Umbilical cord (tissue), 2 donors: ENCODE measurements around the gene RAP1A. TPM values are rescaled to one million over a fixed set of nuclear protein-coding genes. Genes with fewer than 3 reads are reported as not detected.

Experiments used
- DNase-seq: peaks from one replicate; pipeline ENCODE4 v3.0.0-alpha.2; 2015; ENCODE audit warnings: low spot score
- total RNA-seq: library from RNA; depleted of rRNA; stranded (reverse); fragments of >200 nt; gene quantifications from one replicate; pipeline ENCODE4 v1.2.3, GENCODE V29; 2014; ENCODE audit warnings: low replicate concordance; ENCODE audit not compliant: insufficient read depth

RAP1A gene
- total RNA-seq, 1 donor from 2014 or later: 69.6 TPM

DNA sequence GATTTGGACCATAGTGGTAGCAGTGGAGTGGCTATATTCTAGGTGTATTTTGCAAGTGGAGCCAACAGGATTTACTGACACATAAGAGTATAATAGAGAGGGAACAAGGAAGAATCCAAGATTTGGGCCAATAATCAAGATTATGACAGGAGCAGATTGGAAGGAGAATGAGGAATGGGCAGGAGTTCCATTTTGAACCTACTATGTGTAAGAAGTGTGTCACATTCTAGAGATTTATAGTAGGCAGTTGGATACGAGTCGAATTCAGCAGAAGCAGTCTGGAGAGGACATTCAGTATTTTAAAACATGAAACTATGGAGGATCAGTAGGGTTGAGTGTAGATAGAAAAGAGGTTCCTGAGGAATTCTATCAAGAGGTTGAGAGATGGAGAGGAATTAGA lies 97.9 kb downstream of the RAP1A start:
- DNase-seq: no peak

- DNase-seq: no peak
These were observed 99.5 kb downstream of the RAP1A start for GRCh38 chr1:111719135-111719534.

GRCh38 chr1:111719674-111720132 lies 100.1 kb downstream of the RAP1A start:
- peak; percentile 25 for DNase-seq

DNA sequence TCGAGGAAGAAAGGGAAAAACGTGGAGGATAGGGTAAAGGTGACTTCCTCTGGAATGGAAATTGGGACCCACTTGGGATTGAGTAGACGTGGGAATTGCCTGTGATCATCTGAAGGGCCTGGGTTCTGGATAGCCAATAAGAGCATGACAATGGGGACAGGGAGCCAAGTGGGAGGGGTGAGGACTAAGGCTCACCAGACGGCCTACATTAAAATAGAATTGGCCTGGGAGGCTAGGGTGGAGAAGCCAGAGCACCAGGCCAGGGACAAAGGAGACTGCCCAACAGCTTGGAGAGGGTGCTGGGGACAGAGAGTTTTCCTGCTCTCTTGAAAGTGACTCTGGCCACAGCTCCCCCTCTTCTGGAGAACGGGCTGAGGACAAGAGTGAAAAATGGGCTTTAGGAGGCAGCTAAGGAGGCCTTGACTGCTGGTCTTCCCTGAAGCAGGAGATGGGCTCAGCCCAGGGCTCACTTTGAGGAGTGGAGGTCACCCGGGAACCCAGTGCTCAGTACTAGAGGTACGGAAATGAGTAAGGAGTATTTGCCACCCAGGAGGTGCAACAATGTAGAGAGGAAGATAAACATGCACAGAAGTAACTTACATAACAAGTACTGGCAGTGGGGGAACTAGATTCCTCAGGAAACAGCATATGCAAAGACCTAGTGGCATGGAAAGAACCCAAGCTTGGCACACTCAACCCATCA lies 100.8 kb downstream of the RAP1A start:
- DNase-seq: no peak

DNA sequence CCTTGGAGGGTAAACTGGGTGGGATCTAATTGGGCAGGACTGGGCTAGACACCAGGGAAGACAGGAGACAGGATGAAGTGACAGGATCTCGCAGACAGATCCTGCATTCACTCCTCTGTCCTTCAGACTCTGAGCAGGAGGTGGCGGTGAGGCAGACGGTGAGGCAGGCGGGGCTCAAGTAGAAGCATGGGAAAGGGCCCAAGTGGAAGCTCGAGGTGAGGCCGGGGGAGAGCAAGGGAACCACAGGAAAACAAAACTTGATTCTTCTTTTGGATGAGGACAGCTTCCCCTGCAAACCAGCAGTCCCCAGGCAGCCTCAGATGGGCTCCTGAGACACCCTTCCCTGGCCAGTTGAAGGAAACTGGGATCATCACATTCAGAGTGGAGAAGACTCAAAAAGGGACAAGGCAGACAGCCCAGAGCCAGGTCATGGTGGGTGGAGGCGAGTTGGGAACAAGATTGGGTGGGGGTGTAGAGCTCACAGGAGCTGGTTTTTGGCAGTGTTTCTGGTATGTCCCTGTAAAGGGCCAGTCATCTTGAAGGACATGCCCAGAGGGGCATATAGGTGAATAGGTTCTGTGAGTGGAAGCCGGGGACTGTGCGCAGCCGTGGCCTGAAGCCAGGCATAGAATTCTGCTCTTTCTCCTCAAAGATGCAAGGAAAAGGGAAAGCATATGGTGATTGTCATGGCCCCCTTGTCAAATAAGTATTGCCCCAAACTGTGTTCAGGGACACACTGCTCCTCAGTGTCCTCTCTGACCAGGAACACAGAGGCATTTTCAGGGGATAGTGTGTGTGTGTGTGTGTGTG lies 101.6 kb downstream of the RAP1A start:
- no peak for DNase-seq

DNA sequence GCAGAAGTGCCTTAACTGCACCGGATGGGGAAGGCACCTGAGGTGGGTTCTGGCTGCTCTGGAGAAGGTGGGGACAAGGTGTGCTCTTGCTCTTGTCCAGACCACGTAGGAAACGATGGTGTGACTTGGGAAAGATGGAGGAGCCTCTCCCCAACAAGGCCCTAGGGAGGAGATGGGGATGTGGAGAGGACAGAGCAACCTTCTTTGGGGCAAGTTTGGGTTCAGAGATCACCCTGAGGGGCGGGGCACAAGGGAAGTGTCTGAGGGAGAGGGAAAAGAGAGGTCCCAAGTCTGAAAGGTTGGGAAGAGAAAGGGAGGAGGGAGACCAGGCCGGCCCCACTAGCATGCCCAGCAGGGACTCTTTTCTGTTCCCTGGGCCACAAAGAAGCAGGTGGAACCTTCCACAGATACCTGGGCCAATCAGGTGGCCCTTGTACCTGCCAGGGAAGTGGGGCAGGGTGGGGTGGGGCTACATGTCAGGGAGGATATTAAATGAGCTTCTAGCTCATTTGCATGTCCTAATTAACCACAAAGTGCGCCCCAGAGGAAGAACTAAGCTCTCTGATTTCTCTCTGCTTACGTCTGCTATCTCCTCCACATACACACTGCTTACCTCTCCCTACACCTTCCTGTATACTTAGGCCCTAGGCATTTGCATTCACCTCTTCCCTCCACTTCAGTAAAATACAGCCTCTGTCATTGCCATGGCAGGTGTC lies 103.7 kb downstream of the RAP1A start:
- no peak for DNase-seq

DNA sequence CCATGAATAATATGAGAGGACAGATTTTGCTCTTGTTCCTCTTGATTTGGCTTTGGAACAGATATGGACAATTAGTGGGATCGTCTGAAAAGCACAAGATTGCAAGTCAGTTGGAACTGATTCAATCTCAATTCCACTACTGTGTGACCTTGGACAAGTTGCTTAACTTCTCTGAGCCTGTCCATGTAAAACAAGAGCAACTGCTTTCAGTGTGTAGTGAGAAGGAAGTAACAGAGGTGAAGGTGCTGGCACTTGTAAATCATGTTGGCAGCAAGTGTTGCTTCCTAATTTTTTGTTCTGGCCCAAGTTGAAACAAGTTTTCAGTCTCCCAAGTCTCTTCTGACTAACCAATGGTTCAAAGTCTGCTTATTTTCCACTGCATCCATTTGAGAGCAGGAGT lies 104.3 kb downstream of the RAP1A start:
- DNase-seq: no peak

- peak; percentile 46 for DNase-seq
These were observed 105.6 kb downstream of the RAP1A start for GRCh38 chr1:111725192-111725591.

DNA sequence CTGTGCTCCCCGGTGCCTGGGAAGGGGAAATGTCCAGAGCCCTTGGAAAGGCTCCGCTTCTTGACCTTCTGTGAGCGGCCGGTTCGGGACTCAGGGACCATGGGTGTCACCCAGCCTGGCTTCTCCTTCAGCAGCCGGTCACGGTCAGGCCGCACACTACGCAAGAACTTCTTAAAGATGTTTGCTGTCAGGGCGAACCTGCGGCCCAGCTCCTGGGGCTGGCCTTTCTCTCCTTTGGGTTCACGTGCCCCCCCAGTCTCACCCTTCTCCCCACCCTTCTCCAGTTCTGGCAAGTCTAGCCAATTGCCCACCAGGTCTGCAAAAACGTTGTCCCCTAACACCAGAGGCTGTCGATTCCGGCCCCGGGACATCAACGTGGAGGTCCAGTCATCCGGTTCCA lies 107.5 kb downstream of the RAP1A start:
- DNase-seq: no peak

DNA sequence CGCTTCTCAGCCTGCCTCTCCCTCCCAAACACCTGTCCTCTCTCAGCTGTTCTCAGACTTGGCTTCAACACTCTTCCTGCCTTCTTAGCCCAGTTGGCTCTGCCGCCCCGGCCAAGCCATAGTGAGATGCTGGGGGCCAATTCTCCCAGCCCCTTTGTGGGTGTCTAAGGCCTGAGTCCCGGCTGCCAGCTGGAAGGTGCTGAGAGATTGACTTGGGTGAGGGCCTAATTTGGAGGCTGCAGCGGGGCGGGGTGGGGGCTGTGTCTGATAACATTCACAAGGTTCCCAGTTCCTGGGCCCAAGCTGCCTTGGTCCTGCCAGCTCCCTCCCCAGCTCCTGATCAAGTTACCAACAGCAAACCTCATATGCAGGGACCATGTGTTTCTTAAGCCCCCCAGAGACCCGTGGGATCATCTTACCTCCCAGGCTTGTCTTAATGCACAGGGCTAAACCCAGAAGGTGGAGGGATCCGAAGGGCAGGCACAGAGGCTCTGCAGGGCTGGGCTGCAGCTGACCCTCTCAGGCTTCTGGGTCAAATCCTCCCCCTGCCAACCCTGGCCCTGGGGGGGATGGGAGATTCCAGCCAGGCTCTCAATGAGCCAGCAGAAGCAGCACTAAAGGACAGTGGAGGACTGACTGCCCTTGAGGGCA lies 109.8 kb downstream of the RAP1A start:
- DNase-seq: no peak

DNA sequence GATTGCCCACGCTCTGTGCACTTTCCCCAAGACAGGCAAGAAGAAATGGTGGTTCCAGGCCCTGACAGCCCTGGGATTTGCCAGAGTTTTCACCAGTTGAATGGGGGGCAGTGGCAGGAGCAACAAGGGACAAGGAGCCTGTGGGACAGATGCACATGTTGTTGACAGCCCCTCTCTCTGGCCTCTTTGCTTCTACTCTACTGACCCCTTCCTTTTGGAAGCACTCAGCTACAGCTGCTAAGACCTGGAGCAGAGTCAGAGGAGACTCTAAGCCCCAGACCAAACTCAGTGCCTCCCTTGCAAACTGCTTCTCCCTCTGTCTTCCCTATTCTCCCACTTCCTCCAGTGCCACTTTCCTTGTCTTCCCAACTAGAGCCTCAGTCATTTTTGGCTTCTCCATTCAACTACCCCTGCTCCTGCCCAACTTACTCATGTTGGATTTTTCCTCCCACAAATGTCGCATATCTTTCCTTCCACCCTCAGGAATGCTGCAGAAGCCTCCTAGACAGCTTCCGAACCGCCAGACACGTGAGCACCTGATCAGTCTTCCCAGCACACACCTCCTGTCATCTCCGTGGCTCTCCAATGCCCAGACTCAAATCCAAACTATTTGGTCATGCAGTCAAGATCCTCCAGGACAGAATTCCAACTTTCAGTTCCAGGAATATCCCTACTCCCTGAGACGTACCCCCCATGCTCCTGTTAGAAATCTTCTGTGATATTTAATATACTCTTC lies 110.5 kb downstream of the RAP1A start:
- no peak for DNase-seq

- DNase-seq: no peak
These were observed 111.1 kb downstream of the RAP1A start for GRCh38 chr1:111730706-111731105.

- DNase-seq: no peak
These were observed 112.4 kb downstream of the RAP1A start for GRCh38 chr1:111731956-111732355.

DNA sequence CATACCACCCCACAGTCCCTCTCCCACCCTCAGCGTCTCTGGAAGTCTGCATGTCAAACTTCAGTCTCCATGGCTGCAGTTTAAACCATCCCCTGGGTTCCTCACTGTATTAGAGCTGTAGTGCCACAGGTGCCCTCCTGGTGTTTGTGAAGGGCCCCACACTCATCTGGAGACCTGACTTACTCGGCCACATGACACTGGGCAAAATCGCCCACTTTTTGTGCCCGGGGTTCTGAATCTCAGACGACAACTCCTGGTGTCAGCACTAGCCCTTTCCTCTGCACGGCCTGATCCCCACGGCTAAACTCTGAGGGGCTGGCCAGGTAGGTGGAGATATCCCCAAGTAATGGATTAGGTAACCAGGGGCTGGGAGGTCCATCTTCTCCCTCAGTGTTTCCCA lies 113.1 kb downstream of the RAP1A start:
- no peak for DNase-seq

- peak; percentile 62 for DNase-seq
These were observed 113.8 kb downstream of the RAP1A start for GRCh38 chr1:111733183-111733991.

DNA sequence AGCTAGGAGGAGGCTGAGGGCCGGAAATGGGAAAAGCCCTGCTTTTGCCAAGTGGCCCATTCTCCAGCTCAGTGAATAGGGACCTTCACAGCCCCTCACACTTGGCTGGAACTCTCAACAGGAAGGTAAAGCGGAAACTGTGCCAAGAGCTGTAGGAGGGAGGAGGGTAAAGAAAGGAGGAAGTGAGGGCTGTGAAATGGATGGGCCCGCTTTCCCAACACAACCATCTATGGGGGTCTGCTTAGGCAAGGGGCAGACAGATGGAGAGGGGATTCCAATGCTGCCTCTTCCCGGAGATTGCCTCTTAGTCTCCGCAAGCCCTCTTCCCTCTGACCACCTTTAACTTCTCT lies 114.4 kb downstream of the RAP1A start:
- no peak for DNase-seq

DNA sequence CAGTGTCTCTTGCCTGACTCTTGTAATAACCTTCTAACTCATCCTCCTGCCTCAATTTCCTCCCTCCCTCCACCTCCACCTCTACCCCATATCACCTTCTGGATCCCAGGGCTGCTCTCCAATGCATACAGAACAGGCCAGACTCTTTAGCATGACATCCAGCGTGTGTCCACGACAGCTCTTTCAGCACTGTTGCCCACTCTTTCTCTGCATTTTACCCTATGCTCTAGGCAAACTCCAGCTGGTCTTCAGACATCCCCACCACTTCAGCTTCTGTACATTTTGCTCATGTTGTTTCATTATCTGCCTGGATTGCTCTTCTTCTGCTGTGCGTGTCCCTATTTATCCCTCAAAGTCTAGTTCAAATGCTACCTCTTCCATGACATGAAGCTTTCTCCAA lies 114.8 kb downstream of the RAP1A start:
- DNase-seq: no peak

DNA sequence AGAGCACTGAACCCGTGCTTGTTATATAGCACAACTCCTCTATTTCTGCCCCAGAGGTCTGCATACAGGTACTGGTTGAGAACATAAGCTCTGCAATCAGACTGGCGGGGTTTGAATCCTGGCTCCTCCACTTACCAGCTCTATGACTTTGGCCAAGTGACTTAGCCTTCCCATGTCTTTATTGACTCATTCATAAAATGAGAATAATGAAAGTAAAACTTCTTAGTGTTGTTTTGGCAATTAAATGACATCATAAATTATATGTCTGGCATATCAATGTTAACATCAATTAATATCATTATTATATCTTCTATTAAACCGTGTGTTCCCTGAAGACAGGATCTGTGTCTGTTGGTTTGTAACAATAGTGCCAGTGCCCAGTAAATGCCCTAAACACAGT lies 115.3 kb downstream of the RAP1A start:
- no peak for DNase-seq

DNA sequence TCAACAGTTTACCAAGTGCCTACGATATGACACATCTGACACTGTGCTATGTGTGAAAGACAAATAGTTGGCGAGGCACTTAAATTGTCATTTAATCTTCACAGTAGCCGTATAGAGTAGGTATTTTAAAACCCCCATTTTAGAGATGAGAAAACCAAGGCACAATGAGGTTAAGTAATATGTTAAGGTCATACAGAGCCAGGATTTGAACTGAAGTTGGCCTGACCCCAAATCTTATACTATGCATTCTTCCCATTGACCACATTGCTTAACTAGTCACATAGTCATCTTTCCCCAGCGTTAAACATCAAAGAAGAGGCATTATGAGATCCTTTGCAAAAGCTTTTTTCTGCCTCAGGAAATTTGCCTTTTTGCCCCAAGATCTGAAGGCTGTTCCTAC lies 115.7 kb downstream of the RAP1A start:
- DNase-seq: no peak

- DNase-seq: no peak
These were observed 116.4 kb downstream of the RAP1A start for GRCh38 chr1:111735858-111736544.
